Measurements from ENCODE around the gene OSBPL6. TPM values are rescaled to one million over a fixed set of nuclear protein-coding genes. Genes with fewer than 3 reads are reported as not detected.

OSBPL6 gene
- total RNA-seq, 6 donors from 2014 or later, result 2.0 to 35.4 (median 5.1) TPM

DNA sequence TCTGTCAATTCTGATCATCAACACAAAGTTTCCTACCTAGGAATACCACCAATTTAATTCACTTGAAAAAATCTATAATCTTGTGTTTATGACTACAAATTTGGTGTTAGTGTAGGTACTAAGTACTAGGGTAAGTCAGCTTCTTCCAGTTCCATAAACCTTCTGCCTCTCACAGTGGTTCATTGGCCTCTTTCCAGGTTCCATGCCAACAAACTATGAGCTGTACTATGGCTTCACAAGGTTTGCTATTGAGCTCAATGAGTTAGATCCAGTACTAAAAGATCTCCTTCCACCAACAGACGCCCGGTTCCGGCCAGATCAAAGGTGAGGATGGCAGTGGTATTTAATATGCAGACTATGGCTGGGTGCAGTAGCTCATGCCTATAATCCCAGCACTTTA, 197.9 kb downstream of the OSBPL6 start:
- H3K4me1 ChIP-seq, result no peaks in the 10 kb centered on the region
- TF ChIP-seq POLR2A (IDR thresholded peaks at IDR 0.05) (no peak), POLR2AphosphoS5 (IDR thresholded peaks at IDR 0.05) (no peak), EP300 (IDR thresholded peaks at IDR 0.05) (no peak), CTCF (IDR thresholded peaks at IDR 0.05) (no peak)
- H3K9me3 ChIP-seq, result no peaks in the 10 kb centered on the region
- H3K27me3 ChIP-seq, result no peaks in the 10 kb centered on the region
- no peak for ATAC-seq (ENCODE audit: low FRiP score in 2 of 2)
- WGBS, 2 donors, result 89 to 93% methylated on average over 3 of the region's 3 CpGs
- DNase-seq, result no peak
- no peak overlapping the region for H3K4me3 ChIP-seq
- H3K27ac ChIP-seq, result no peak overlapping the region
- peaks cover 0 to 3% (median 0%) of the 10 kb centered on the region in 4 donors for H3K36me3 ChIP-seq

- no peaks in the 10 kb centered on the region for H3K36me3 ChIP-seq
- H3K4me3 ChIP-seq, result no peak overlapping the region
- no peaks in the 10 kb centered on the region for H3K4me1 ChIP-seq
- no peak for TF ChIP-seq CTCF (IDR thresholded peaks at IDR 0.05)
- TF ChIP-seq POLR2AphosphoS5 (IDR thresholded peaks at IDR 0.05), result no peak
- TF ChIP-seq POLR2A (IDR thresholded peaks at IDR 0.05), result no peak
- TF ChIP-seq EP300 (IDR thresholded peaks at IDR 0.05), result no peak
- H3K27ac ChIP-seq, result no peak overlapping the region
- H3K27me3 ChIP-seq, result no peaks in the 10 kb centered on the region
- no peak for ATAC-seq (ENCODE audit: low FRiP score in 2 of 2)
- no peak for DNase-seq
- H3K9me3 ChIP-seq, result no peaks in the 10 kb centered on the region
Measured at GRCh38 chr2:178394859-178395258, 200.5 kb downstream of the OSBPL6 start.

GRCh38 chr2:178395295-178395694, 201.0 kb downstream of the OSBPL6 start:
- Histone ChIP-seq H3K9me3 (no peaks in the 10 kb centered on the region), H3K27me3 (no peaks in the 10 kb centered on the region), H3K36me3 (no peaks in the 10 kb centered on the region), H3K27ac (no peak overlapping the region), H3K4me3 (no peak overlapping the region), H3K4me1 (no peaks in the 10 kb centered on the region)
- 89 to 100% methylated on average over 2 of the region's 2 CpGs for WGBS, 2 donors
- DNase-seq, result no peak
- no peak for ATAC-seq (ENCODE audit: low FRiP score in 2 of 2)
- TF ChIP-seq POLR2AphosphoS5 (IDR thresholded peaks at IDR 0.05) (no peak), CTCF (IDR thresholded peaks at IDR 0.05) (no peak), EP300 (IDR thresholded peaks at IDR 0.05) (no peak), POLR2A (IDR thresholded peaks at IDR 0.05) (no peak)

GRCh38 chr2:178395941-178396570, 201.7 kb downstream of the OSBPL6 start:
- Histone ChIP-seq H3K4me1 (no peaks in the 10 kb centered on the region), H3K4me3 (no peak overlapping the region), H3K27ac (no peak overlapping the region), H3K9me3 (no peaks in the 10 kb centered on the region), H3K36me3 (no peaks in the 10 kb centered on the region), H3K27me3 (no peaks in the 10 kb centered on the region)
- 87 to 89% methylated on average over 8 of the region's 8 CpGs for WGBS, 2 donors
- no peak for TF ChIP-seq POLR2AphosphoS5 (IDR thresholded peaks at IDR 0.05)
- ATAC-seq (ENCODE audit: low FRiP score in 2 of 2) (no peak), DNase-seq (no peak)

GRCh38 chr2:178397002-178397605, 202.8 kb downstream of the OSBPL6 start:
- TF ChIP-seq EP300 (IDR thresholded peaks at IDR 0.05) (no peak), POLR2A (IDR thresholded peaks at IDR 0.05) (no peak), CTCF (IDR thresholded peaks at IDR 0.05) (peak; percentile 21 to 54 (median 49)), POLR2AphosphoS5 (IDR thresholded peaks at IDR 0.05) (no peak)
- H3K27me3 ChIP-seq, result no peaks in the 10 kb centered on the region
- H3K9me3 ChIP-seq, result no peaks in the 10 kb centered on the region
- no peaks in the 10 kb centered on the region for H3K36me3 ChIP-seq
- ATAC-seq (ENCODE audit: low FRiP score in 2 of 2) (peak in 1 of 2 donors; percentile 80), DNase-seq (no peak)
- H3K27ac ChIP-seq, result no peak overlapping the region
- no peaks in the 10 kb centered on the region for H3K4me1 ChIP-seq
- no peak overlapping the region for H3K4me3 ChIP-seq
- WGBS, 2 donors, result 17% methylated on average over 7 of the region's 7 CpGs
